Osteocyte (in vitro differentiated cells): ENCODE data around the gene TAS2R41. TPM values are rescaled to one million over a fixed set of nuclear protein-coding genes. Genes with fewer than 3 reads are reported as not detected.
"Not testable (repeated sequence)": the region's sequence is repeated elsewhere in the genome, so short reads cannot be mapped to it uniquely, and the experiment has no call there.

Experiments used
- DNase-seq: peaks from one replicate; pipeline ENCODE4 v3.0.0; 2021; ENCODE audit warnings: mixed read lengths; ENCODE audit not compliant: unreplicated experiment; ENCODE audit errors: extremely low spot score
- H3K27ac Mint-ChIP-seq: one replicate; pipeline ENCODE4 v1.8.0; 2021; ENCODE audit warnings: mild to moderate bottlenecking, mixed read lengths; ENCODE audit not compliant: unreplicated experiment
- H3K27me3 Mint-ChIP-seq: one replicate; pipeline ENCODE4 v1.8.0; 2021; ENCODE audit warnings: mixed read lengths; ENCODE audit not compliant: unreplicated experiment
- H3K36me3 Mint-ChIP-seq: one replicate; pipeline ENCODE4 v1.8.0; 2021; ENCODE audit warnings: mixed read lengths; ENCODE audit not compliant: unreplicated experiment
- H3K4me1 Mint-ChIP-seq: one replicate; pipeline ENCODE4 v1.8.0; 2021; ENCODE audit warnings: mixed read lengths; ENCODE audit not compliant: unreplicated experiment
- H3K4me3 Mint-ChIP-seq: one replicate; pipeline ENCODE4 v1.8.0; 2021; ENCODE audit warnings: mild to moderate bottlenecking, moderate library complexity, mixed read lengths; ENCODE audit not compliant: unreplicated experiment
- H3K9me3 Mint-ChIP-seq: one replicate; pipeline ENCODE4 v1.8.0; 2021; ENCODE audit warnings: mixed read lengths; ENCODE audit not compliant: unreplicated experiment
- total RNA-seq: library from RNA; stranded (reverse); gene quantifications from 2 replicates; pipeline ENCODE4 v1.2.1, GENCODE V29; 2021
- TF ChIP-seq, protein P1 (sequence below): fragments of 200-600 bp; sonication (generic); IDR thresholded peaks from 2 replicates; pipeline ENCODE4 v1.5.0; 2021; ENCODE audit warnings: antibody characterized with exemption, mild to moderate bottlenecking, moderate library complexity

The TAS2R41 gene
- total RNA-seq, 1 donor from 2014 or later = not detected

DNA sequence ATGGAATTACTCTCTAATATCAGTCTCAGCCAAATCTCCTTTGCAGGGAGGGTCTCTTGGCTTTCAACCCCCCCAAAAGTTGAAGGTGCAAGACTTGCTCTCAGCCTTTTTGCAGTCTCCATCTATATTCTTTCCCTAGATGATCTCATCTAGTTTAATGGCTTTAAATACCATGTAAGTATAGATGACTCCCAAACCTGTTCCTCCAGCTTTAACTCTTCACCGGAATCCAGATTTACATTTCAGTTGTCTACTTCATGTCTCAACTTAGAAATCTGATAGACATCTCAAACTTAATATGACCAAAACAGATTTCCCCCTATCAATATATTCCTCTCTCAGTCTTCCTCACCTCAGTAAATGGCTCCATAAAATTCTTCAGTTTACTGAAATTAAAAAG, 9.9 kb upstream of the TAS2R41 start:
- TF ChIP-seq, protein P1, sequence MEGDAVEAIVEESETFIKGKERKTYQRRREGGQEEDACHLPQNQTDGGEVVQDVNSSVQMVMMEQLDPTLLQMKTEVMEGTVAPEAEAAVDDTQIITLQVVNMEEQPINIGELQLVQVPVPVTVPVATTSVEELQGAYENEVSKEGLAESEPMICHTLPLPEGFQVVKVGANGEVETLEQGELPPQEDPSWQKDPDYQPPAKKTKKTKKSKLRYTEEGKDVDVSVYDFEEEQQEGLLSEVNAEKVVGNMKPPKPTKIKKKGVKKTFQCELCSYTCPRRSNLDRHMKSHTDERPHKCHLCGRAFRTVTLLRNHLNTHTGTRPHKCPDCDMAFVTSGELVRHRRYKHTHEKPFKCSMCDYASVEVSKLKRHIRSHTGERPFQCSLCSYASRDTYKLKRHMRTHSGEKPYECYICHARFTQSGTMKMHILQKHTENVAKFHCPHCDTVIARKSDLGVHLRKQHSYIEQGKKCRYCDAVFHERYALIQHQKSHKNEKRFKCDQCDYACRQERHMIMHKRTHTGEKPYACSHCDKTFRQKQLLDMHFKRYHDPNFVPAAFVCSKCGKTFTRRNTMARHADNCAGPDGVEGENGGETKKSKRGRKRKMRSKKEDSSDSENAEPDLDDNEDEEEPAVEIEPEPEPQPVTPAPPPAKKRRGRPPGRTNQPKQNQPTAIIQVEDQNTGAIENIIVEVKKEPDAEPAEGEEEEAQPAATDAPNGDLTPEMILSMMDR = no peak
- Mint-ChIP-seq H3K4me1 (no peaks in the 10 kb centered on the region), H3K9me3 (peaks cover 11% of the 10 kb centered on the region), H3K27ac (no peak overlapping the region), H3K36me3 (peaks cover 8% of the 10 kb centered on the region), H3K27me3 (peaks cover 30% of the 10 kb centered on the region), H3K4me3 (no peak overlapping the region)
- no peak for DNase-seq

DNA sequence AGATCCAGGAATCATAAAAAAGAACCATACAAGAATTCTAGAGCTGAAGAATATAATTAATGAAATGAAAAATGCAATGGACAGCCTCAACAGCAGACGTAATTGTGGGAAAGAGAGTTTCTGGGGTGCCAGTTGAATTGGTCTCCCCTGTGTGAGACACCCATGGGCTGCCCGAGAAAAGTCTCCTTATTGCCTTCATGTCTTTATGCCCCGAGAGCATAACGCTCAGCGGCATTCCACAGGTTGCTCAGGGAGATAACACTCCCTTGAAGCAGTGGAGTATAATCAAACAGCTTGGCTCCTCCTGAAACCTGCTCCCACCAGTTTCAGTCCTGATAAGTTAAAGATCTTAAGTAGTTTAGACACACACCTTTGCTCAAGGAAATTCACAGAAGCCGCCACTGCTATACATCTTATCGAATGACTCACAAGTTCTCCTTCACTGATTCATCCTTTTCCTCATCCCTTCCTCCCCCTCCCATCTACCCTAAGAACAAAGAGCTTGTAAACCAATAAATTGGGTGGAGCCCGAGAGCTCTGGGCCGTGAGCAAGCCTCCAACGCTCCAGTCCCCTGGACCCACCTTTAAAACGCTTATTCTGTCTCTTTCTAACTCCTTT, 5.5 kb upstream of the TAS2R41 start:
- H3K9me3 Mint-ChIP-seq = peaks cover 34% of the 10 kb centered on the region
- peaks cover 29% of the 10 kb centered on the region for H3K27me3 Mint-ChIP-seq
- H3K36me3 Mint-ChIP-seq = peaks cover 12% of the 10 kb centered on the region
- H3K4me1 Mint-ChIP-seq, H3K4me3 Mint-ChIP-seq, H3K27ac Mint-ChIP-seq, DNase-seq: not testable (repeated sequence)

DNA sequence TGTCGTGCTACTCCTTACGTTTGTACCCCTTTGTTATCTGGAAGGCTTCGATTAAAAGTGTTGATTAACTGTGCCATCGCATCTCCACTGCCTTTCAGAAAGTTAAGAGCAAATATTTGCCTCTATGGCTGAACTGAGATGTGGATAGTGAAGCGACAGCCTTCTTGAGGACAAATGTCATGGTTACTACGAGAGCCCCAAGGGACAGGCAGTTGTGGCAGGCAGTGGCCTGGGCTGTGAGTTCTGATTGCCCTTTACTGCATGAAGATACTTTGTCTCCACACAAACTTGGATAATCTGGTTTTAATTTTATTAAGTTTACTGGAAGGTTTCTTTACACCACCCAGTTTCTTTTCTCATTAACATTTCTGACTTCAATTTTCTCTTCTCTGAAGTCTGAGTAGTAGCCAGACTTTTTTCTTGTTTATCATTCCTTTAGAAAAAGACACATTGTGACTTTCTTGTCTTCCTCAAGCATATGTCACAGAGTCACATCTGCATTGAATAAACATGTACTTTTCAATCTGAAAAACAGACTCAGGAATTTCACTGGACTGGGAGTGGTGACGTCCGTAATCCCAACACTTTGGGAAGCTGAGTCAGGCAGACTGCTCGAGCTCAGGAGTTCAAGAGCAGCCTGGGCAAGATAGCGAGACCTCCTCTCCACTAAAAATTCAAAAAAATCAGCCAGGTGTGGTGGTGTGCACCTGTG, 1.5 kb downstream of the TAS2R41 start:
- no peak for DNase-seq
- peaks cover 2% of the 10 kb centered on the region for H3K36me3 Mint-ChIP-seq
- TF ChIP-seq, protein P1 = no peak
- H3K27ac Mint-ChIP-seq = no peak overlapping the region
- no peak overlapping the region for H3K4me3 Mint-ChIP-seq
- peaks cover 11% of the 10 kb centered on the region for H3K9me3 Mint-ChIP-seq
- H3K4me1 Mint-ChIP-seq = peaks cover 10% of the 10 kb centered on the region
- peaks cover 2% of the 10 kb centered on the region for H3K27me3 Mint-ChIP-seq

DNA sequence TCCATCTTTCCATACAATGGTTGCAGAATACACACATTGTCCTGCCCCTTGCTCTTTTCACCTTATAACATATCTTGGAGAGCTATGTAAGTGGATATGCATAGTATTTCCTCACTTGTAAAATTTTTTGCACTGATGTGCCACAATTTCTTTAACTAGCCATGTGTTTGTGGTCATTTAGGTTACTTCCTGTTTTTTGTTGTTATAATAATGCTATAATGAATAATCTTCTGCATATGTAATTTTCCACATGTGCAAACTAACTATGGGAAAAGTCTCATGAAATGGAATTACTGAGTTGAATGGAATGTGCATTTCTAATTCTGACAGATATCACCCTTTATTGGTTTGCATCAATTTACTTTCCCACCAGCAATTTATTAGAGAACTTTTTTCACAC, 2.8 kb downstream of the TAS2R41 start:
- Mint-ChIP-seq H3K36me3 (no peaks in the 10 kb centered on the region), H3K27me3 (peaks cover 2% of the 10 kb centered on the region), H3K9me3 (no peaks in the 10 kb centered on the region), H3K4me1 (peaks cover 20% of the 10 kb centered on the region), H3K4me3 (no peak overlapping the region), H3K27ac (no peak overlapping the region)
- no peak for DNase-seq
- TF ChIP-seq, protein P1 = no peak

DNA sequence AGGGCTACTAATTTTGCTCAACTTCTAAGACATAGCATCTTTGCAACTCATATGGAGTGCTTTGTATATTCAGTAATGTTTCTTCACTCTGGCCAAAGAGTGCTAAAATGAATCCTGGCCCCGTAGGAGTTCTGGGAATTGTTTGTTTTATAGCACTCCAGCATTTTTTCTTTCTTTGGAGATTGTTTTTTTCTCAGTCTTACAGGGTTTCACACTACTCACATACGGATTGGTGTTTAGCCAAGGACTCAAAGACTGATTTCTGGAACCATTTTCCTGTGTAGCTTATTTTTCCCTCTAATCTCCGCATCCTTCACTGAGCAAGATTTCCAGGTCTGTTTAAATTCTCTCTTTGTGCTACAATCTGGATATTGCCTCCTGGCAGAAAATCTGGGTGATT, 6.4 kb downstream of the TAS2R41 start:
- peak overlapping the region; percentile 71 for H3K27ac Mint-ChIP-seq
- no peaks in the 10 kb centered on the region for H3K9me3 Mint-ChIP-seq
- no peaks in the 10 kb centered on the region for H3K36me3 Mint-ChIP-seq
- H3K27me3 Mint-ChIP-seq = peaks cover 5% of the 10 kb centered on the region
- DNase-seq = no peak
- TF ChIP-seq, protein P1 = no peak
- H3K4me1 Mint-ChIP-seq = peaks cover 37% of the 10 kb centered on the region
- no peak overlapping the region for H3K4me3 Mint-ChIP-seq
